Islet of Langerhans (tissue), 1 donor: ENCODE results near the gene LNX2.

Source experiments
- FAIRE-seq: peaks from one replicate; lab custom pipeline; 2011; peaks lifted over from hg19 to GRCh38; lab: Jason Lieb, UNC

The LNX2 gene

GRCh38 chr13:27504128-27504867 lies 116.0 kb downstream of the LNX2 start:
- no peak for FAIRE-seq

GRCh38 chr13:27500806-27501534 lies 119.4 kb downstream of the LNX2 start:
- FAIRE-seq, result no peak

GRCh38 chr13:27497563-27498230 lies 122.6 kb downstream of the LNX2 start:
- no peak for FAIRE-seq

GRCh38 chr13:27496536-27497273 lies 123.6 kb downstream of the LNX2 start:
- FAIRE-seq, result no peak

- no peak for FAIRE-seq
Measured at GRCh38 chr13:27496006-27496405, 124.3 kb downstream of the LNX2 start.
